Spleen (tissue), 11 donors: Measurements from ENCODE around the gene HNRNPF. TPM values are rescaled to one million over a fixed set of nuclear protein-coding genes. Genes with fewer than 3 reads are reported as not detected.

Experiments
- DNase-seq: peaks from one replicate; pipeline ENCODE4 v3.0.0-alpha.2; 2020
- H3K27ac ChIP-seq, 8 donors: fragments of 200-600 bp; sonication (generic) in 7 of 8; 1 replicate in 4 of 8; 2 replicates in 4 of 8; pipeline versions ENCODE4 v1.5.0 to v1.8.0; 2016 to 2021; ENCODE audit warnings: inconsistent platforms in 4 of 8, mild to moderate bottlenecking in 4 of 8, moderate library complexity in 1 of 8
- H3K27me3 ChIP-seq, 7 donors: fragments of 200-600 bp; sonication (generic) in 6 of 7; replicated peaks in 1 of 7; 1 replicate in 4 of 7; 2 replicates in 3 of 7; pipeline versions ENCODE4 v1.5.0 to v1.8.0; 2016 to 2021; ENCODE audit warnings: inconsistent platforms in 3 of 7, mild to moderate bottlenecking in 1 of 7
- H3K36me3 ChIP-seq, 6 donors: fragments of 200-600 bp; sonication (generic) in 5 of 6; 1 replicate in 4 of 6; 2 replicates in 2 of 6; pipeline versions ENCODE4 v1.5.0 to v1.8.0; 2016 to 2021; ENCODE audit warnings: inconsistent platforms in 2 of 6
- H3K4me1 ChIP-seq, 6 donors: fragments of 200-600 bp; sonication (generic) in 5 of 6; 1 replicate in 3 of 6; 2 replicates in 3 of 6; pipeline versions ENCODE4 v1.5.0 to v1.8.0; 2016 to 2021; ENCODE audit warnings: inconsistent platforms in 3 of 6
- H3K4me3 ChIP-seq, 8 donors: fragments of 200-600 bp; sonication (generic) in 7 of 8; 1 replicate in 4 of 8; 2 replicates in 4 of 8; pipeline versions ENCODE4 v1.5.0 to v1.8.0; 2016 to 2021; ENCODE audit warnings: inconsistent platforms in 4 of 8, mild to moderate bottlenecking in 4 of 8, moderate library complexity in 2 of 8
- H3K9me3 ChIP-seq, 8 donors: fragments of 200-600 bp; sonication (generic) in 7 of 8; 1 replicate in 4 of 8; 2 replicates in 4 of 8; pipeline versions ENCODE4 v1.5.0 to v1.8.0; 2016 to 2021; ENCODE audit warnings: inconsistent platforms in 4 of 8
- CTCF ChIP-seq, 11 experiments: fragments of 200-600 bp in 7 of 11; fragments of 450-650 bp in 4 of 11; sonication (generic) in 4 of 11; IDR thresholded peaks in 8 of 11; conservative IDR thresholded peaks in 3 of 11; 1 replicate in 7 of 11; 2 replicates in 4 of 11; pipeline versions ENCODE4 v1.4.0 to v1.8.0; 2016 to 2021; ENCODE audit warnings: antibody characterized with exemption in 11 of 11, inconsistent platforms in 4 of 11, mild to moderate bottlenecking in 1 of 11
- POLR2A ChIP-seq, 3 donors: fragments of 450-650 bp; IDR thresholded peaks; one replicate each; pipeline ENCODE4 v1.5.1; 2017; ENCODE audit warnings: antibody characterized with exemption in 3 of 3, mild to moderate bottlenecking in 1 of 3
- POLR2AphosphoS5 ChIP-seq, 3 donors: sonication (generic); formaldehyde crosslinking; IDR thresholded peaks; one replicate each; pipeline ENCODE4 v1.5.1; 2017; ENCODE audit warnings: antibody characterized with exemption in 3 of 3
- WGBS, 5 donors: extraction: QIAGEN DNeasy Blood & Tissue Kit in 3 of 5; methylation state at CpG; one replicate each; pipeline versions ENCODE4 v1.1.5 to v1.1.7; 2013 to 2018; 5-methylcytosine and 5-hydroxymethylcytosine counted together
- intact Hi-C: fragments of 100-400 bp; cut with DNase I; formaldehyde crosslinking; loops from one replicate; pipeline ENCODE4 v1.15.0; 2023; ENCODE audit warnings: low total_unique reads
- polyA plus RNA-seq, 3 donors: library from polyadenylated mRNA; stranded (reverse); fragments of 200-250 nt; gene quantifications; one replicate each; pipeline ENCODE4 v1.2.1, GENCODE V29; 2013
- total RNA-seq, 7 donors: library from RNA; depleted of rRNA in 3 of 7; stranded (reverse); fragments of >200 nt in 3 of 7; fragmentation: NEBNext Ultra II Directional in 4 of 7; extraction: Animal tissue kit (Norgen Biotek cat#: 25700) in 4 of 7; gene quantifications; one replicate each; pipeline versions ENCODE4 v1.1.0 to v1.2.1, GENCODE V29; 2016 to 2021
- donor health status: healthy with polysubstance abuse.
- donor health status: DM: no; HTN: no; CAD: no; lungs with moderate emphysema.
- donor health status: DM: no; HTN: no; CAD: no.
- donor health status: Bipolar disorder and iron deficiency.
- donor health status: healthy.
- donor health status: DM: no; HTN: no; CAD: no.
- donor health status: DM: yes; HTN: yes; CAD: no.

Gene HNRNPF
- total and polyA plus RNA-seq, 10 donors = 82.8 to 253 (median 173) TPM

GRCh38 chr10:43403911-43404703, 4.9 kb downstream of the HNRNPF start:
- H3K27me3 ChIP-seq = no peaks in the 10 kb centered on the region
- H3K4me1 ChIP-seq = peaks cover 48 to 84% (median 79%) of the 10 kb centered on the region in 6 donors
- peak overlapping the region; percentile 5 to 100 (median 99) for H3K27ac ChIP-seq
- intact Hi-C loops = no loop called here
- DNase-seq = no peak
- no peaks in the 10 kb centered on the region for H3K9me3 ChIP-seq
- peak overlapping the region in 7 of 8 donors; percentile 1 to 98 (median 75) for H3K4me3 ChIP-seq
- TF ChIP-seq POLR2AphosphoS5 (IDR thresholded peaks at IDR 0.05) (no peak), POLR2A (IDR thresholded peaks at IDR 0.05) (no peak), CTCF (IDR thresholded peaks at IDR 0.05 in 8 of 11, conservative IDR thresholded peaks at IDR 0.05 in 3 of 11) (no peak)
- 50 to 65% (median 61%) methylated on average over 14 of the region's 14 CpGs for WGBS, 5 donors
- peaks cover 0 to 33% (median 2%) of the 10 kb centered on the region in 6 donors for H3K36me3 ChIP-seq

GRCh38 chr10:43402880-43403452, 6.0 kb downstream of the HNRNPF start:
- TF ChIP-seq CTCF (IDR thresholded peaks at IDR 0.05 in 8 of 11, conservative IDR thresholded peaks at IDR 0.05 in 3 of 11) = no peak
- no peak for TF ChIP-seq POLR2AphosphoS5 (IDR thresholded peaks at IDR 0.05)
- no peak for TF ChIP-seq POLR2A (IDR thresholded peaks at IDR 0.05)
- Histone ChIP-seq H3K9me3 (no peaks in the 10 kb centered on the region), H3K27me3 (no peaks in the 10 kb centered on the region), H3K27ac (peak overlapping the region in 5 of 8 donors; percentile 99 to 100 (median 99)), H3K36me3 (peaks cover 0 to 35% (median 5%) of the 10 kb centered on the region in 6 donors), H3K4me1 (peaks cover 59 to 90% (median 88%) of the 10 kb centered on the region in 6 donors), H3K4me3 (peak overlapping the region in 1 of 8 donors; percentile 98)
- no peak for DNase-seq
- intact Hi-C loops = no loop called here
- 68 to 79% (median 75%) methylated on average over 7 of the region's 7 CpGs for WGBS, 5 donors

- WGBS, 5 donors = 41 to 58% (median 55%) methylated on average over 4 of the region's 4 CpGs
- H3K4me3 ChIP-seq = peak overlapping the region in 1 of 8 donors; percentile 98
- intact Hi-C loops = no loop called here
- no peaks in the 10 kb centered on the region for H3K9me3 ChIP-seq
- no peaks in the 10 kb centered on the region for H3K27me3 ChIP-seq
- peak overlapping the region in 7 of 8 donors; percentile 26 to 100 (median 99) for H3K27ac ChIP-seq
- no peak for TF ChIP-seq POLR2A (IDR thresholded peaks at IDR 0.05)
- TF ChIP-seq POLR2AphosphoS5 (IDR thresholded peaks at IDR 0.05) = no peak
- no peak for TF ChIP-seq CTCF (IDR thresholded peaks at IDR 0.05 in 8 of 11, conservative IDR thresholded peaks at IDR 0.05 in 3 of 11)
- peaks cover 0 to 35% (median 5%) of the 10 kb centered on the region in 6 donors for H3K36me3 ChIP-seq
- no peak for DNase-seq
- peaks cover 63 to 97% (median 94%) of the 10 kb centered on the region in 6 donors for H3K4me1 ChIP-seq
Measured at GRCh38 chr10:43402176-43402575, 6.8 kb downstream of the HNRNPF start.

- Histone ChIP-seq H3K4me3 (peak overlapping the region in 2 of 8 donors; percentile 8 to 98), H3K4me1 (peaks cover 63 to 96% (median 94%) of the 10 kb centered on the region in 6 donors), H3K27me3 (no peaks in the 10 kb centered on the region), H3K36me3 (peaks cover 0 to 35% (median 5%) of the 10 kb centered on the region in 6 donors), H3K9me3 (no peaks in the 10 kb centered on the region), H3K27ac (peak overlapping the region in 7 of 8 donors; percentile 26 to 100 (median 99))
- DNase-seq = no peak
- 63 to 81% (median 76%) methylated on average over 2 of the region's 2 CpGs for WGBS, 5 donors
- intact Hi-C loops = no loop called here
- no peak for TF ChIP-seq CTCF (IDR thresholded peaks at IDR 0.05 in 8 of 11, conservative IDR thresholded peaks at IDR 0.05 in 3 of 11)
- no peak for TF ChIP-seq POLR2AphosphoS5 (IDR thresholded peaks at IDR 0.05)
- no peak for TF ChIP-seq POLR2A (IDR thresholded peaks at IDR 0.05)
Measured at GRCh38 chr10:43401627-43402026, 7.4 kb downstream of the HNRNPF start.
